Lung (tissue), 12 donors: ENCODE results near the gene CHN1. TPM values are rescaled to one million over a fixed set of nuclear protein-coding genes. Genes with fewer than 3 reads are reported as not detected.

ENCODE experiments used
- ATAC-seq: fragments of 200-7000 bp; cut with Tn5 transposase; one replicate; pipeline ENCODE4 v1.9.1; 2020; ENCODE audit warnings: moderate number of reproducible peaks; ENCODE audit not compliant: insufficient read depth, low FRiP score
- DNase-seq, 3 donors: peaks; one replicate each; pipeline ENCODE4 v3.0.0-alpha.2; 2013 to 2017
- H3K27ac ChIP-seq, 2 donors: one replicate each; pipeline ENCODE4 v1.5.1; 2013; ENCODE audit warnings: mild to moderate bottlenecking in 2 of 2, moderate library complexity in 2 of 2, control low read depth in 1 of 2, inconsistent platforms in 1 of 2, low read depth in 1 of 2, low read length in 1 of 2
- H3K27me3 ChIP-seq, 3 donors: one replicate each; pipeline ENCODE4 v1.5.1; 2013; ENCODE audit warnings: low read length in 2 of 3; ENCODE audit not compliant: control insufficient read depth in 3 of 3, insufficient read depth in 3 of 3
- H3K36me3 ChIP-seq, 4 donors: one replicate each; pipeline ENCODE4 v1.5.1; 2013; ENCODE audit warnings: low read length in 4 of 4, mild to moderate bottlenecking in 1 of 4, moderate library complexity in 1 of 4; ENCODE audit not compliant: control insufficient read depth in 4 of 4, insufficient read depth in 4 of 4
- H3K4me1 ChIP-seq, 5 donors: one replicate each; pipeline ENCODE4 v1.5.1; 2013; ENCODE audit warnings: low read length in 5 of 5, mild to moderate bottlenecking in 2 of 5, moderate library complexity in 1 of 5; ENCODE audit not compliant: control insufficient read depth in 5 of 5, insufficient read depth in 5 of 5
- H3K4me3 ChIP-seq: one replicate; pipeline ENCODE4 v1.5.1; 2013; ENCODE audit warnings: mild to moderate bottlenecking, control low read depth, moderate library complexity
- H3K9ac ChIP-seq, 2 donors: one replicate each; pipeline ENCODE4 v1.5.1; 2013; ENCODE audit warnings: low read length in 2 of 2, control low read depth in 1 of 2; ENCODE audit not compliant: insufficient read depth in 1 of 2
- H3K9me3 ChIP-seq, 4 donors: one replicate each; pipeline ENCODE4 v1.5.1; 2013; ENCODE audit warnings: low read length in 3 of 4, mild to moderate bottlenecking in 1 of 4, moderate library complexity in 1 of 4; ENCODE audit not compliant: control insufficient read depth in 4 of 4, insufficient read depth in 3 of 4
- whole genome bisulfite sequencing, 2 donors: extraction: QIAGEN DNeasy Blood & Tissue Kit; methylation state at CpG; one replicate each; pipeline ENCODE4 v1.1.7; 2013; 5-methylcytosine and 5-hydroxymethylcytosine counted together
- polyA plus RNA-seq, 2 donors: library from polyadenylated mRNA; stranded (reverse); fragments of 200-250 nt; gene quantifications; one replicate each; pipeline ENCODE4 v1.2.1, GENCODE V29; 2013
- total RNA-seq, 2 donors: library from RNA; depleted of rRNA in 1 of 2; stranded (reverse); fragments of >200 nt in 1 of 2; gene quantifications; one replicate each; pipeline ENCODE4 v1.2.1, GENCODE V29; 2014 to 2021
- TF ChIP-seq, protein P1 (sequence below): IDR thresholded peaks from 2 replicates; pipeline ENCODE4 v1.5.1; 2012; ENCODE audit warnings: mild to moderate bottlenecking; ENCODE audit errors: control extremely low read depth, extremely low read depth
- donor health status: control.
- donor health status: control.
- donor health status: Bipolar disorder and iron deficiency.
- donor health status: healthy.
- donor health status: DM: yes; HTN: yes; CAD: no.

CHN1 gene
- total and polyA plus RNA-seq, 4 donors, result 6.8 to 80.9 (median 14.5) TPM

DNA sequence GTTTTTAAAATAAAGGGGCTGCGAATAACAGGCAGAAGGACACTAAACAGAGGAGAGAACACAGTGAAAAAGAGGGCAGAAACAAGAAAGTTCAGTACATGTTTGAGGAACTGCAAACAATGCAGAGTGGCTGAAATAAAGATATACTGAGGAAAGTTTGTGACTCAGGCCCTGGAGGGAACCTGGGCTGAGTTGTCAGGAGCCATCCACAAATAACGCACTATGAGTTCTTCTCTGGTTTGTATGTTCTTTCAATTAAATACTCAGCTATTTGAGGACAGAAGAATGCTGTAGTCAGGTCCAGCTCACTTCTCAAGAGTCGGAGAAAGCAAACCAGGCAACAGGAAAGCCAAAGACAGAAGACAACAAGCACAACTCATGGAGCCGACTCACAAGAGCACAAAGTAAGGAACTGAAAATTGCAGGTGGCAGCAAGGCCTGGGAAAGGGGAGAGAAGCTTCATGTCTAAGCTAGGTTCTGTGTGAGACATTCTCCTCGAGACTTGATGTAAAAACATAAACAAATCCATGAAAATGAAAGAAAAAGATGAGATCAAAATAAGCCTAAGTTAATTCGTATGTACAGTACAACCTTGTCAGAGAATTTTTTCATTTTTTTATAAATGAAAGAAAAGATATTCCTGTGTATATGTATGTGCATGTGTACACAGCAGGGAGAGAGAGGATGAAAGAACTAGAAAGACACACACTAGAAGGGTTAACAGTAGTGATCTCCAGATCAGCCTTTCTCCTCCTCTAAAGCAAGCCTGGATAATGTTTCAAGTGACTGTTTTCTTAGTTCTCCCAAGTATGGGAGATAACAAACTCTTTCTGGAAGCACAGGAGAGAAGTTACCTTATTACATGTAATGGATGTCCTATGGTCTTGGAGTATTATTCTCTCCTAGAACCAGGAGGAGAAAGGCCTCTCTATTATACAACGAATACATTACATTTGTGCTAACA lies 41.5 kb downstream of the CHN1 start:
- TF ChIP-seq, protein P1, sequence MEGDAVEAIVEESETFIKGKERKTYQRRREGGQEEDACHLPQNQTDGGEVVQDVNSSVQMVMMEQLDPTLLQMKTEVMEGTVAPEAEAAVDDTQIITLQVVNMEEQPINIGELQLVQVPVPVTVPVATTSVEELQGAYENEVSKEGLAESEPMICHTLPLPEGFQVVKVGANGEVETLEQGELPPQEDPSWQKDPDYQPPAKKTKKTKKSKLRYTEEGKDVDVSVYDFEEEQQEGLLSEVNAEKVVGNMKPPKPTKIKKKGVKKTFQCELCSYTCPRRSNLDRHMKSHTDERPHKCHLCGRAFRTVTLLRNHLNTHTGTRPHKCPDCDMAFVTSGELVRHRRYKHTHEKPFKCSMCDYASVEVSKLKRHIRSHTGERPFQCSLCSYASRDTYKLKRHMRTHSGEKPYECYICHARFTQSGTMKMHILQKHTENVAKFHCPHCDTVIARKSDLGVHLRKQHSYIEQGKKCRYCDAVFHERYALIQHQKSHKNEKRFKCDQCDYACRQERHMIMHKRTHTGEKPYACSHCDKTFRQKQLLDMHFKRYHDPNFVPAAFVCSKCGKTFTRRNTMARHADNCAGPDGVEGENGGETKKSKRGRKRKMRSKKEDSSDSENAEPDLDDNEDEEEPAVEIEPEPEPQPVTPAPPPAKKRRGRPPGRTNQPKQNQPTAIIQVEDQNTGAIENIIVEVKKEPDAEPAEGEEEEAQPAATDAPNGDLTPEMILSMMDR, result no peak
- Histone ChIP-seq H3K4me3 (no peak overlapping the region), H3K9ac (no peak overlapping the region), H3K27me3 (no peaks in the 10 kb centered on the region), H3K36me3 (no peaks in the 10 kb centered on the region), H3K9me3 (no peaks in the 10 kb centered on the region), H3K4me1 (peaks cover 0 to 38% (median 11%) of the 10 kb centered on the region in 5 donors), H3K27ac (no peak overlapping the region)
- WGBS, 2 donors, result 91 to 92% methylated on average over 7 of the region's 7 CpGs
- DNase-seq, result no peak
- ATAC-seq, result no peak

DNA sequence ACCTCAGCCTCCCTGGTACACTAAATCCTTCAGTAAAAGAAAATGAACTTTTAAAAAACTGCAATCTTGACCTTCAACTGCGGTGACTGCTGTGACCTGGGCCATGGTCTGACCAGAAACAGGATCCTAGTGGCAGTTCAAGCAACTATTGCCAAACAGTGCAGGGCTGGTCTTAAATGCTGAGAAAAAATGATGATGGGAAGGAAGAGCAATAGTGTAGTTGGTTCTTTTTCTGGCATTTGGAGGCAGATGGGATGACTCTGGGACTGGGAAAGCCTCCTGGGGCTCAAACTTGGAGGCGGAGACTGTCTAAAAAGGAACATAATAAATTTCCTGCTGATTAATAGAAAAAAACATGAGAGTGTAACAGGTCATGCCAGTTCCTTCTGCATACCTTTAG lies 45.4 kb downstream of the CHN1 start:
- Histone ChIP-seq H3K9ac (no peak overlapping the region), H3K27ac (no peak overlapping the region), H3K9me3 (no peaks in the 10 kb centered on the region), H3K36me3 (no peaks in the 10 kb centered on the region), H3K4me3 (no peak overlapping the region), H3K4me1 (peaks cover 0 to 8% (median 0%) of the 10 kb centered on the region in 5 donors), H3K27me3 (no peaks in the 10 kb centered on the region)
- TF ChIP-seq, protein P1, result no peak
- DNase-seq, result no peak
- 69 to 76% methylated on average over 2 of the region's 2 CpGs for WGBS, 2 donors
- ATAC-seq, result no peak

DNA sequence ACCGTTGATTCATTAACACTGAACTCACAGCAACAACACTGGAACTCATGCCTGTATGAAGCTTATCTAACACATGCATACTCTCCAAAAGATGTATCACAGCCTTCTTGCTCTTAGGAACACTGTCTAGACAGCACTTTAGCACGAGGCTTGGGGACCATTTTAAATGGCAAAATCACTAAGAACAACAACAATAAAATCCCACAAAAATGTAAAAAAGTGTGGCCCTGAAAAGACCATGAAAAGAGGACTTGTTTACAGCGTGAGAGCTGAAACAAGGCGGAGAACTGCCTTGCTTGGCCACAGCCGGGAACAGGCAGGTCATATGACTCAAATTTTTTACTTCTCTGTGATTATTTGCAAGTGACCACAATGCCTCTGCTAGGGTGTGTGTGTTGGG lies 48.1 kb downstream of the CHN1 start:
- TF ChIP-seq, protein P1, result no peak
- H3K4me1 ChIP-seq, result peaks cover 0 to 7% (median 6%) of the 10 kb centered on the region in 5 donors
- no peak overlapping the region for H3K9ac ChIP-seq
- ATAC-seq (no peak), DNase-seq (no peak)
- H3K27ac ChIP-seq, result no peak overlapping the region
- H3K9me3 ChIP-seq, result no peaks in the 10 kb centered on the region
- 81 to 91% methylated on average over 5 of the region's 5 CpGs for WGBS, 2 donors
- no peaks in the 10 kb centered on the region for H3K36me3 ChIP-seq
- no peaks in the 10 kb centered on the region for H3K27me3 ChIP-seq
- no peak overlapping the region for H3K4me3 ChIP-seq
